Measurements from ENCODE around the gene FYB1. TPM values are rescaled to one million over a fixed set of nuclear protein-coding genes. Genes with fewer than 3 reads are reported as not detected.

Gene FYB1
- polyA plus RNA-seq, 2 donors: 0.86 to 1.4 TPM

- Histone ChIP-seq H3K36me3 (ENCODE audit: control insufficient read depth in 2 of 2, insufficient read depth in 2 of 2, low read length in 1 of 2) (no peaks in the 10 kb centered on the region), H3K27ac (ENCODE audit: low read depth in 2 of 2, low read length in 1 of 2) (no peak overlapping the region), H3K4me3 (ENCODE audit: low read depth in 1 of 2, low read length in 2 of 2) (no peak overlapping the region), H3K27me3 (ENCODE audit: control insufficient read depth in 1 of 2, insufficient read depth in 2 of 2, low read length in 2 of 2) (no peaks in the 10 kb centered on the region), H3K9me3 (ENCODE audit: control insufficient read depth in 2 of 2, insufficient read depth in 1 of 2, low read depth in 1 of 2, low read length in 1 of 2) (no peaks in the 10 kb centered on the region), H3K4me1 (ENCODE audit: control insufficient read depth in 2 of 2, insufficient read depth in 2 of 2, low read length in 1 of 2) (no peaks in the 10 kb centered on the region)
- 70 to 71% methylated on average over 5 of the region's 5 CpGs for whole genome bisulfite sequencing, 2 donors
Measured at GRCh38 chr5:39167141-39167971, 52.0 kb downstream of the FYB1 start.

DNA sequence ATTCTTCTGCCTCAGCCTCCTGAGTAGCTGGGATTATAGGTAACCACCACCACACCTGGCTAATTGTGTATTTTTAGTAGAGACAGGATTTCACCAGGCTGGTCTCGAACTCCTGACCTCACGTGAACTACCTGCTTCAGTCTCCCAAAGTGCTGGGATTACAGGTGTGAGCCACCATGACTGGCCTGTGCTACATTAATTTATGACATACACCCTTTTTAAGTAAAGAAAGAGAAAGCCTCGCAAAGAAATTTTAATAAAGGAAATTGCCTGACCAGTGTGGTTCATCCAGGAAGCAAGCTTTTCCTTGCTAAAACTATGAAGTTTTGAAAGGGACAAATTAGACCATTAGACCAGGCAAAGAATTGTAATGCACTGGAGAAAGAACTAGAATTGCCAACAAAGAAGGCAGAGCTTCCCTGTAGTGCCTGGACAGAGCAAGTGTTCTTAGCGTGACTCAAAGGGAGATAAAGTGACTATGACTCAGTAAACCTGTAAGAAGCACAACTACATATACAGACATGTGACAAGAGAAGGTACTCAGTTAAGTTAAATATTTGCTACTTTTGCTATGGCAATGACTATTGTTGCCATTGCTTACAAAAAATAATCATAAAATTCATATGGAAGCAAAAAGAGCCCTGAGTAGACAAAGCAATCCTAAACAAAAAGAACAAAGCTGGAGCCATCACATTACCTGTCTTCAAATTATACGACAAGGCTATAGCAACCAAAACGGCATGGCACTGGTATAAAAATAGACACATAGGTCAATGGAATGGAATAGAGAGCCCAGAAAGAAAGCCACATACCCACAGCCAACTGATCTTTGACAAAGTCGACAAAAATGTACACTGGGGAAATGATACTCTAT, 54.6 kb downstream of the FYB1 start:
- no peak overlapping the region for H3K27ac ChIP-seq (ENCODE audit: low read depth in 2 of 2, low read length in 1 of 2)

GRCh38 chr5:39164016-39164415, 55.3 kb downstream of the FYB1 start:
- Histone ChIP-seq H3K4me3 (ENCODE audit: low read depth in 1 of 2, low read length in 2 of 2) (no peak overlapping the region), H3K27ac (ENCODE audit: low read depth in 2 of 2, low read length in 1 of 2) (no peak overlapping the region), H3K4me1 (ENCODE audit: control insufficient read depth in 2 of 2, insufficient read depth in 2 of 2, low read length in 1 of 2) (no peaks in the 10 kb centered on the region), H3K36me3 (ENCODE audit: control insufficient read depth in 2 of 2, insufficient read depth in 2 of 2, low read length in 1 of 2) (no peaks in the 10 kb centered on the region), H3K9me3 (ENCODE audit: control insufficient read depth in 2 of 2, insufficient read depth in 1 of 2, low read depth in 1 of 2, low read length in 1 of 2) (no peaks in the 10 kb centered on the region), H3K27me3 (ENCODE audit: control insufficient read depth in 1 of 2, insufficient read depth in 2 of 2, low read length in 2 of 2) (no peaks in the 10 kb centered on the region)
- 34 to 47% methylated on average over 1 of the region's 1 CpG for WGBS, 2 donors

More for the DNA sequence above, 54.6 kb downstream of the FYB1 start:
- 68 to 76% methylated on average over 7 of the region's 7 CpGs for WGBS, 2 donors
- Histone ChIP-seq H3K9me3 (ENCODE audit: control insufficient read depth in 2 of 2, insufficient read depth in 1 of 2, low read depth in 1 of 2, low read length in 1 of 2) (no peaks in the 10 kb centered on the region), H3K36me3 (ENCODE audit: control insufficient read depth in 2 of 2, insufficient read depth in 2 of 2, low read length in 1 of 2) (no peaks in the 10 kb centered on the region), H3K4me1 (ENCODE audit: control insufficient read depth in 2 of 2, insufficient read depth in 2 of 2, low read length in 1 of 2) (no peaks in the 10 kb centered on the region), H3K27me3 (ENCODE audit: control insufficient read depth in 1 of 2, insufficient read depth in 2 of 2, low read length in 2 of 2) (no peaks in the 10 kb centered on the region), H3K4me3 (ENCODE audit: low read depth in 1 of 2, low read length in 2 of 2) (no peak overlapping the region)

- no peaks in the 10 kb centered on the region for H3K4me1 ChIP-seq (ENCODE audit: control insufficient read depth in 2 of 2, insufficient read depth in 2 of 2, low read length in 1 of 2)
- no peak overlapping the region for H3K27ac ChIP-seq (ENCODE audit: low read depth in 2 of 2, low read length in 1 of 2)
- no peaks in the 10 kb centered on the region for H3K36me3 ChIP-seq (ENCODE audit: control insufficient read depth in 2 of 2, insufficient read depth in 2 of 2, low read length in 1 of 2)
- no peaks in the 10 kb centered on the region for H3K9me3 ChIP-seq (ENCODE audit: control insufficient read depth in 2 of 2, insufficient read depth in 1 of 2, low read depth in 1 of 2, low read length in 1 of 2)
- H3K27me3 ChIP-seq (ENCODE audit: control insufficient read depth in 1 of 2, insufficient read depth in 2 of 2, low read length in 2 of 2): no peaks in the 10 kb centered on the region
- H3K4me3 ChIP-seq (ENCODE audit: low read depth in 1 of 2, low read length in 2 of 2): no peak overlapping the region
Measured at GRCh38 chr5:39161578-39161977, 57.8 kb downstream of the FYB1 start.

- Histone ChIP-seq H3K9me3 (ENCODE audit: control insufficient read depth in 2 of 2, insufficient read depth in 1 of 2, low read depth in 1 of 2, low read length in 1 of 2) (no peaks in the 10 kb centered on the region), H3K27ac (ENCODE audit: low read depth in 2 of 2, low read length in 1 of 2) (no peak overlapping the region), H3K4me3 (ENCODE audit: low read depth in 1 of 2, low read length in 2 of 2) (no peak overlapping the region), H3K36me3 (ENCODE audit: control insufficient read depth in 2 of 2, insufficient read depth in 2 of 2, low read length in 1 of 2) (no peaks in the 10 kb centered on the region), H3K4me1 (ENCODE audit: control insufficient read depth in 2 of 2, insufficient read depth in 2 of 2, low read length in 1 of 2) (no peaks in the 10 kb centered on the region), H3K27me3 (ENCODE audit: control insufficient read depth in 1 of 2, insufficient read depth in 2 of 2, low read length in 2 of 2) (no peaks in the 10 kb centered on the region)
- 59 to 70% methylated on average over 5 of the region's 5 CpGs for WGBS, 2 donors
Measured at GRCh38 chr5:39160576-39161213, 58.7 kb downstream of the FYB1 start.

- Histone ChIP-seq H3K27me3 (ENCODE audit: control insufficient read depth in 1 of 2, insufficient read depth in 2 of 2, low read length in 2 of 2) (no peaks in the 10 kb centered on the region), H3K36me3 (ENCODE audit: control insufficient read depth in 2 of 2, insufficient read depth in 2 of 2, low read length in 1 of 2) (no peaks in the 10 kb centered on the region), H3K9me3 (ENCODE audit: control insufficient read depth in 2 of 2, insufficient read depth in 1 of 2, low read depth in 1 of 2, low read length in 1 of 2) (no peaks in the 10 kb centered on the region), H3K27ac (ENCODE audit: low read depth in 2 of 2, low read length in 1 of 2) (no peak overlapping the region), H3K4me1 (ENCODE audit: control insufficient read depth in 2 of 2, insufficient read depth in 2 of 2, low read length in 1 of 2) (no peaks in the 10 kb centered on the region), H3K4me3 (ENCODE audit: low read depth in 1 of 2, low read length in 2 of 2) (no peak overlapping the region)
- WGBS, 2 donors: 76 to 83% methylated on average over 3 of the region's 3 CpGs
Measured at GRCh38 chr5:39159811-39160490, 59.4 kb downstream of the FYB1 start.

DNA sequence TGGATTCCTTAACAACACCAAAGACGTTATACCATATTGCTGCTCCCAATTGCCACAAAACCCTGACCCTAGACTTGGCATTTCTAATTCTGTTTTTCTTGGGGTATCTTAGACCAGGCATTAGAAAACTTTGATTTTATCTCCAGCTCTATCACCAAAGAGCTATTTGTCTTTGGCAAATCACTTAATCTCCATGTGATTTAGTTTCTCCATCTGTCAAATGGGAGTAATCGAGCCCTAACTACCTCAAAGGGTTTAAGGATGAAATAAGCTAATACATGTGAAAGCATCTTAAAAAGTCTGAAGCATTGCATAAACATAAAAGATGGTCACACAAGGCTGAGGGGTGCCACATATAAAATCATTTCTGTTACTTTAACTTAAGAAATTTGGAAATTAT, 60.6 kb downstream of the FYB1 start:
- Histone ChIP-seq H3K27ac (ENCODE audit: low read depth in 2 of 2, low read length in 1 of 2) (no peak overlapping the region), H3K9me3 (ENCODE audit: control insufficient read depth in 2 of 2, insufficient read depth in 1 of 2, low read depth in 1 of 2, low read length in 1 of 2) (no peaks in the 10 kb centered on the region), H3K36me3 (ENCODE audit: control insufficient read depth in 2 of 2, insufficient read depth in 2 of 2, low read length in 1 of 2) (no peaks in the 10 kb centered on the region), H3K27me3 (ENCODE audit: control insufficient read depth in 1 of 2, insufficient read depth in 2 of 2, low read length in 2 of 2) (no peaks in the 10 kb centered on the region), H3K4me1 (ENCODE audit: control insufficient read depth in 2 of 2, insufficient read depth in 2 of 2, low read length in 1 of 2) (no peaks in the 10 kb centered on the region), H3K4me3 (ENCODE audit: low read depth in 1 of 2, low read length in 2 of 2) (no peak overlapping the region)
- WGBS, 2 donors: 85 to 86% methylated on average over 2 of the region's 2 CpGs

- Histone ChIP-seq H3K27ac (ENCODE audit: low read depth in 2 of 2, low read length in 1 of 2) (no peak overlapping the region), H3K4me3 (ENCODE audit: low read depth in 1 of 2, low read length in 2 of 2) (no peak overlapping the region), H3K36me3 (ENCODE audit: control insufficient read depth in 2 of 2, insufficient read depth in 2 of 2, low read length in 1 of 2) (no peaks in the 10 kb centered on the region), H3K9me3 (ENCODE audit: control insufficient read depth in 2 of 2, insufficient read depth in 1 of 2, low read depth in 1 of 2, low read length in 1 of 2) (no peaks in the 10 kb centered on the region), H3K27me3 (ENCODE audit: control insufficient read depth in 1 of 2, insufficient read depth in 2 of 2, low read length in 2 of 2) (no peaks in the 10 kb centered on the region), H3K4me1 (ENCODE audit: control insufficient read depth in 2 of 2, insufficient read depth in 2 of 2, low read length in 1 of 2) (no peaks in the 10 kb centered on the region)
- WGBS, 2 donors: 55 to 68% methylated on average over 4 of the region's 4 CpGs
Measured at GRCh38 chr5:39158127-39158593, 61.2 kb downstream of the FYB1 start.

DNA sequence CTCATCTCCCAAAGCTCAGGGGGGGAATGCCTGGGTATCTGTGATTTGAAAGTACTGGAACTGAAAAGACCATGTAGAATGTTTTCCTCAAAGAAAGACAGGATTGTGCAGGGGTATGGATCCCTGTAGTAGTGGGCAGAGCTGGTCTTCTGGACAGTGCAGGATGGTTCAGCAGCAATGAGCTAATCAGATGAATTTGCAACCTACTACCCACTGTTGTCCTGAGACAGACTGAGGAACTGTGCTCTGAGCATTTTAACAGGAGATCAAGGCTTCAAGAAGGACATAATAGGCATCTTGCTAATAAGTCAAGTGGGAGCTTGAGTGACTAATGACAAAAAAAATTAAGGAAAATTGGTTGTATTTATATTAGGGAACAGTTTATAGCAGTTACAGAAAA, 61.7 kb downstream of the FYB1 start:
- no peaks in the 10 kb centered on the region for H3K4me1 ChIP-seq (ENCODE audit: control insufficient read depth in 2 of 2, insufficient read depth in 2 of 2, low read length in 1 of 2)
- no peak overlapping the region for H3K27ac ChIP-seq (ENCODE audit: low read depth in 2 of 2, low read length in 1 of 2)
- H3K36me3 ChIP-seq (ENCODE audit: control insufficient read depth in 2 of 2, insufficient read depth in 2 of 2, low read length in 1 of 2): no peaks in the 10 kb centered on the region
- H3K4me3 ChIP-seq (ENCODE audit: low read depth in 1 of 2, low read length in 2 of 2): no peak overlapping the region
- H3K9me3 ChIP-seq (ENCODE audit: control insufficient read depth in 2 of 2, insufficient read depth in 1 of 2, low read depth in 1 of 2, low read length in 1 of 2): no peaks in the 10 kb centered on the region
- H3K27me3 ChIP-seq (ENCODE audit: control insufficient read depth in 1 of 2, insufficient read depth in 2 of 2, low read length in 2 of 2): no peaks in the 10 kb centered on the region

All from esophagus (tissue), 2 donors.